Measurements from ENCODE around the gene TM4SF1.
"Not testable (repeated sequence)": the region's sequence is repeated elsewhere in the genome, so short reads cannot be mapped to it uniquely, and the experiment has no call there.

The TM4SF1 gene

DNA sequence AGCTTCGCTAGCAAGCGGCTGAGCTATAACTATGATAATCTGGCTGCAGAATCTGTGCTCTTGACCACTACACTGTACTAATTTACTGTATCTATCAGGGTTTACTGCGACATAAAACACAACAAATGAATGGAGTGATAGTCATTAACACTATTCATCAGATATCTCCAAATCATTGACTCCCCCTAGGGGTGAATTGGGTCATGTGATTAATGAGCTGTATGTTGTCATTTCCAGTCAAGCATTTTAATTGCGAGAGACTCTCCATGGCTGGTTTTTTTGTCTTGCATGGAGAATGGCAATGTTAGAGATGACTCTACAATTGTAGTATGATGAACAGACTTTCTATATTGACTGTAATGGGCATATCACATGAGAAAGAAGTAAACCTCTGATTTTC lies 33.5 kb downstream of the TM4SF1 start:
- DNase-seq (ENCODE audit: low read depth) = no peak

DNA sequence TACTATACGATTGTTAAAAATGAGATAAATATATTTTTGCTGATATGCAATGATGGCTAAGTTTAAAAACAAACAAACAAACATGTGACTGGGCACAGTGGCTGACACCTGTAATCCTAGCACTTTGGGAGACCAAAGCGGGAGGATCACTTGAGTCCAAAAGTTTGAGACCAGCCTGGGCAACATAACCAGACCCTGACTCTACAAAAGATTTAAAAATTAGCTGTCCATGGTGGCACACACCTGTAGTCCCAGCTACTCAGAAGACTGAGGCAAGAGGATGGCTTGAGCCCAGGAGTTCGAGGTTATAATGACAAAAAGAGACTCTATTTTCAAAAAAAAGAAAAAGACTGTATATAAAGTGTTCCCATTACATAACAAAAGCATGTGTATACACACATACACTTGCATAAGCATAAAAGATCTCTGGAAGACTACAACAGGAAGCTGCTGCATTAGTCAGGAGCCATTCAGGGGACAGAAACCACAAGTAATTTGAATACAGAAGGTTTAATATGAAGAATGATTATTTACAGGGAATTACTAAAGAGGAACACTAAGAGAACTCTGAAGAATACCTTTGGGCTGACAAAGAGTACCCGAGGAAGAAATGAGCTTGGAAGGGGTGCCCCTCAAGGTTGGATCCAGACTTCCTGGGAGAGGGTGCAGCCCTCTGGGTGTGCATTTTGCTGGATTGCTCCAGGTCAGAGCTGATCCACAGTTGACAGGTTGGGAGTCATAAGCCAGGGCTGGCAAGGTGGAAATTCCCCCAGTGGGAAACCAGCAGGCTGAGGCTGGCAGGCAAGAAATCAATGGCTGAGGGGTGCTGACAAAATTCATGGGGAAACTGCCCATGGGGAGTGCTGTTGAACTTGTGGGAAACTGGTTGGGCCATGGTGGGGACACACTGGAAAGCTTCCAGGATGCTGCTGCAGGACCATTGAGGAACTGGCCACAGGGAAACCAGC lies 34.8 kb downstream of the TM4SF1 start:
- DNase-seq (ENCODE audit: low read depth) = no peak

DNA sequence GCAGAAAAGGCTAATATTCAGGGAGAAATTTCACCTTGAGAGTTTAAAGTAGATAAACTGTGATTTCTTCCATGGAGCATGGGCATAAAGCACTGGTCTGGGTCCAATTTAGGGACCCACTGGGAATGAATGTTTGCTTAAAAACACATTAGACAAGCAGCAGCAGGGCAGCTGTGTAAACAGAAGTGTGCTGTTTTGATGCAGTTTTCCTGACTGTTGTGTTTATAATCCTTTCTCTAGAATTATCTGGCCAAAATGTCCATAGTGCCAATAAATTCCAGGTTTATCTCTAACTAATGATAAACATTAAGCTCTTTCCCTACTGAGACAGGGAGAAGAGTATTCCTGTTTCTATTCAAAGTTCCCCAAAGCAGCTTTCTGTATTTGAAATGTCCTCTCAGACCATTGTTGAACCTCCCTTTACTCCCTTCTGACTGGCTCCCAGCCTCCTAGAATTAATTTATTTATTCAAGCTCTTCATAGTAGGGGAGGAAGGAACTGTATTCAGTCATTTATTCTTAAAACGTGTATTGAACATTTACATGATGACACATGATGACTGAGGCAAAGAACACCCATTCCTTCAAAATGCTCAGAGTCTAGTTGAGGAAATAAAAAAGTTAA lies 37.0 kb downstream of the TM4SF1 start:
- DNase-seq (ENCODE audit: low read depth) = no peak

DNA sequence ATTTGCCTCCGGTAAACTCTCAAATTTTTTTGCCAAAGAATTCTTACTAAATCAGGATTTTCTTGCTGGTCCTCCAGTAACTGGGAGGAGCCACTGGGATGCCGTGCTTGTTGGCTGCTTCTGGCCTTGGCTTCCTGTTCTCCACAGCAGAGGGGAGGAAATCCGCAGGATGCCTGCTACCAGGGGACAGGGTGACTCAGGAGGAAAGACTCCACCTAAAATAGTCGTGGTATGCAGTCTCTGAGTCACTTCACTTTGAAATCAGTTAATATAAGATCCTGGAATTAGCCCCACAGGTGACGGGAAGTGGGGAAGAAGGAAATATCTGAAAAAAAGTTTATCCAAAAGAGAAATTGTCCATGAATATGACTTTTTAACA lies 37.5 kb downstream of the TM4SF1 start:
- peak; percentile 80 for DNase-seq (ENCODE audit: low read depth)

DNA sequence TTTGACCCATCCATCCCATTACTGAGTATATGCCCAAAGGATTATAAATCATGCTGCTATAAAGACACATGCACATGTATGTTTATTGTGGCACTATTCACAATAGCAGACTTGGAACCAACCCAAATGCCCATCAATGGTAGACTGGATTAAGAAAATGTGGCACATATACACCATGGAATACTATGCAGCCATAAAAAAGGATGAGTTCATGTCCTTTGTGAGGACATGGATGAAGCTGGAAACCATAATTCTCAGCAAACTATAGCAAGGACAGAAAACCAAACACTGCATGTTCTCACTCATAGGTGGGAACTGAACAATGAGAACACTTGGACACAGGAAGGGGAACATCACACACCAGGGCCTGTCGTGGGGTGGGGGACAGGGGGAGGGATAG lies 40.0 kb downstream of the TM4SF1 start:
- DNase-seq (ENCODE audit: low read depth) = not testable (repeated sequence)

DNA sequence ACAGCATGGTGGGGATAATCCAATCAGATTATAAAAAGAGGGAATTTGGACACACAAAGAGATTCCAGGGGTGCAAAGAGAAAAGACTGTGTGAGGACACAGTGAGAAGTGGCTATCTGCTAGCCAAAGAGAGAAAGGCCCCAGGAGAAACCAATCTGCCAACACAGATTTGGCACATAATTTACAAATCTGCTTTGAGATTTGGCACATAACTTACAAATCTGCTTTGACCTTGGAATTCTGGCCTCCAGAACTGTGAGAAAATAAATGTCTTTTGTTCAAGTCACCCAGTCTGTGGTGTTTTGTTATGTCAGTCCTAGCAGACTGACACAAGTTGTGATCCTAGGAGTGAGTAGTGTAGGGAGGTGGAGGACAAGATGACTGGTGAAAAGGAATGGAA lies 40.5 kb downstream of the TM4SF1 start:
- DNase-seq (ENCODE audit: low read depth) = no peak

DNA sequence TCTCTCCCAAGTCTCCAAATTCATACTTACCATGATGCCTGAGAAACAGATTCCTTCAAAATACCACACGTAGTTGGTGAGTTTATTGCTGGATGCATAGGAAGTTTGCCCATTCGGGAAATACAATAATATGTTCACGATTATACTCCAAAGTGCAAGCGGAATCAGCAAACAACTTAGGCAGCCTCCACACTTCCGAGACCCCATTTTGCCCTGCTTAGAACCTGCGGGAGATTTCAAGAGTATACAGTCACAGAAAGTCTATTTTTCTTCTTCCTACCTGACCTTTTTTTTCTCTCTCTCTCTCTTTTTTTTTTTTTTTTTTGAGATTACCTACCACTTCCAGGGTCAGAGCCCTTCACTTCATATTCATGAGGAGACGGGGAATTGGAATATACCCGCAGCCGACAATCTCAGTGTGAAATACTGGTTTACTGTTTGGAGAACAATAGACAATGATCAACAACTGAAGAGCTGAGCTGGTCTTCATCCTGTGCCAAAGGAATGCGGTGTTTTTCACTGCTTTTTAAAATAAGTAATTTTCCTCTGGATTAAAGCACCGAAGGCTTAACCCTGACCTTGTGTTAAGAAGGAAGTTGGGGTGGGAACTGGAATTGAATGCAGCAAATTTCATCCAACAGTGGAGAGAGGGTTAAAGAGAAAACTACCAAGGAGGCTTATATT lies 44.1 kb downstream of the TM4SF1 start, which contains the start of gene TM4SF18:
TM4SF18 (minus strand) TSS at position 461 of the 684 bp plus-strand sequence; CDS start at position 207, 254 bp downstream.
- DNase-seq (ENCODE audit: low read depth) = no peak

DNA sequence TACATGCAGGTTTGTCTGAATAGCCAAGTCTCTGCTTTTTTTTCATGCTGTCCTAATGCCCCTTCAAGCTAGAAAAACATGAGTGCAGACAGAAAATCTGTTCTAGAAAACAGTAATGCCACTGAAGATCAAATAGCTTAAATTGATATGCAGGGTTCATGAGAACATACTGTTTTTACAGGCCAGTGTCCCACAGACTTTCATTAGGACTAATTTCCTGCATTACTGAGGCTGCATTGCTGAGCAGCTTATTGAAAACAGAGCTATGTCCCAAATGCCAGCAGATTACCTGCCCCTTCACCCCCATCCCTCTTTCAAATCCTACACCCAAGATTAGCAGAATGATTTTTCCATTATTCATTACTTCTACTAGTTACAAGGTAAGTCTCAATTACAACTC lies 44.7 kb downstream of the TM4SF1 start:
- no peak for DNase-seq (ENCODE audit: low read depth)

DNA sequence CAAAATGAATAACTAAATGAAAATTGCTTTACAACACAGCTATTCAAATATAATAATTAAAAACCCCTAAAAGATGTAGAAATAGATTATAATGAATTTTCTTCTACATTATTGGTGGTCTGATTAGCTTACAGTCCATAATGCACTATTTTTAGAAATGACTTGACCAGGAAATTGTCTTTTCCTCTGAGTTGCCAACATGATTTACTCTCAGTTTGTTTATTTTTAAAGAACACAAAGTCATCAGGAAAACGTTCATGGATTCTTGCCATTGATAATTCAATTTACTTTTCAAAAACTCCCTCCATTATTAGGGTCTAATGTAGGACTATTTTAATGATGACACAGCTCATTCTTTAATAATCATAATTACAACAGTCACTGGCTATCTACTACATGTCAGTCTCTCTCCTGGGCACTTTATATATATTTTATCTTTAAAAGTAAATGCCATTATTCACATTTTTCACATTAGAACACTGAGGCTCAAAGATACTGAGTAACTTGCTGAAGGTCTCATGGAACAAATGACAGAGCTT lies 45.2 kb downstream of the TM4SF1 start:
- no peak for DNase-seq (ENCODE audit: low read depth)

DNA sequence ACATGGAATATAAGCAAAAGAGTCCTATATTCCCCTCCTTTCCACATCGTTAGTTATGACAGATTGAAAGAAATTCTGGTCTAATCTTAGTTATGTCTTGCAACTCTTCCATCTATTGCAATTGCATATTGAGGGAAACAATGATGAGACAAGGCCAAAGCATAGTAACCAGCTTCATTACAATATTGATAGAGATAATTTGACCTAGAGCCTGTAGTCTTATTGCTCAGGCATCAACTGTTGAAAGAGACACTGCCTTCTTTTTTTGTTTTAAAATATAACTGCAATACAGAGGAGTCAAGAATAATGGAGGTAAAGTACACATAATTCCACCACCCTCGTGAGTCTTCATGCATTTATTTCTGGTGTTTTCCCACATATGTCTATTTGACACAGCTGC lies 46.1 kb downstream of the TM4SF1 start:
- DNase-seq (ENCODE audit: low read depth) = no peak

DNA sequence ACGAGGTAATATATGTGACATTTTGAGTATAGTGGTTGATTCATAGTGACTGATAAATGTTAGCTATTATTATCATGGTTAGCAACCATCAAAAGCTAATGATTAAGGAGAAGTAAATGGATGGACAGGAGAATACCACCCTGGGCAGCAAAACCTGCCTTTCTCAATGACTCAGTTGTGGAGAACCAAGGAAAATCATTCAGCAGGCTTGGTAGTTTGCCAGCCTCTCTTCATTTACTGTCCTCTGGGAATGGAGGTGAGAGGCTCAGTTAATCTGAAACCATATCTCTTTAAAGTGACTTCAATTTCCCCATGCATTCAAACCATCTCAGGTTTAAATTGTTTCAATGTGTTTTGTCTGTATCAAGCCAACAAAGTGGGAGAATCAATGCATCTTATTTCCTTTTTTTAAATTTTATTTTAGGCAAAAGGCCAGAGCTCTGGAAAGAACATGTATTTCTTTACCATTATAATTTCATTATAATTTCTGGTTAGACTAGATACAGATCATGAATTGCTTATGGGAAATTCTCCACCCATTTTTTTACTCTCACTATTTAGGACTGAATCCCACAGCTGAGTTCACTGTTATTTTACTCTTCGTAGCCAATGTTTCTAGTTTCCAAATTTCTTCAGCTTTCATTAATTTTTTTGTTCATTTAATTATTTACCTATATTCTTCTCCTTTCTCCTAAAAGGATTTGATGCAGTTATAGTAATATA lies 46.7 kb downstream of the TM4SF1 start:
- DNase-seq (ENCODE audit: low read depth) = no peak

DNA sequence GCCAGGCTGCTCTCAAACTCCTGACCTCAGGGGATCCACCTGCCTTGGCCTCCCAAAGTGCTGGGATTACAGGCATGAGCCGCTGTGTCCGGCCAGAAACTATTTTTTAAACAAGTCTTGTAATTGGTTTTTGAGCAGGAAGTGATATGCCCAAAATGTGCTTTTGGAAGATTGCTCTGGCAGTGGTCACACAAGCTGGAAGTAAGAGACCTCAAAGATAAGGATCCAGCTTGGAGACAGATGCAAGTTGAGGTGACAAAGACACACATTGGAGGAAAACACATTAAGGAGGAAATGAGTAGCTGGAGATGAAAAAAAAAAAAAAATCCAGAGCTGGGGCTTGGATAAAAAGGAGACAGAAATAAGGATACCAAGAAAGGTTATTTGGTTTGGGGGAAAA lies 50.3 kb downstream of the TM4SF1 start:
- DNase-seq (ENCODE audit: low read depth) = no peak

DNA sequence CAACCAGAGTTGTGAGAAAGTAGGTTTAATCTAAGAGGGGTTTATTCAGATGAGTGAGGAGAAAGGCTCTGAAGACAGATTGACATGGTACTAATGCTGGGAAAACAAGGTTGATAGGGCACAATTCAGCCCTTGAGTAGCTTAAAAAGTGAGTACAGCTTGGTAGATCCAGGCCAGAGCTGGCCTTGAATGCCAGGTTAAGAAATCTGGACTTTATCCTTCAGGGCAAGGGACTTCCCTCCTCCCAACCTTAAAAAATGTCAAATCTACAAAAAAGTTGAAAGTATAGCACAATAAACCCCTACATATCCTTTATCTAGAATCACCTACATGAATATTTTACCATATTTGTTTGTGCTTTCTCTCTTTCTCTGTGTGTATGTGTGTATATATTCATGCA lies 51.9 kb downstream of the TM4SF1 start:
- no peak for DNase-seq (ENCODE audit: low read depth)

DNA sequence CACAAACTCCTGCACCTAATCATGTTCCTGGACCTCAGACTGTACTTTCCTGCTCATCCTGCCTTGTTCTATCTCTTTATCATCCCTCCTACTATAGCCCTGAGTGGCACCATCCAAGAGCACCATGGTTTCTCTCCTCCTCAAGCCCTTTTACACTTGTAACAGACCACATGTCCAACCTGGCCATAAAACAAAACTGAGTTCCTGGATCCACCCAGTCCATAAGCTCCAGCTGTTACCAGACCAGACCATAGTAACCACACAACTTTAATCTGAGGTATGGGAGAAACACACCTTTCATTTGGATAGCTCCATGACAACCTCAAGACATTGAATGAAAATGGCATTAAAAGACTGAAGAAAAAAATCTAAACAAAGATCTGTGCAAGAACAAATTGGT lies 53.1 kb downstream of the TM4SF1 start:
- DNase-seq (ENCODE audit: low read depth) = no peak

DNA sequence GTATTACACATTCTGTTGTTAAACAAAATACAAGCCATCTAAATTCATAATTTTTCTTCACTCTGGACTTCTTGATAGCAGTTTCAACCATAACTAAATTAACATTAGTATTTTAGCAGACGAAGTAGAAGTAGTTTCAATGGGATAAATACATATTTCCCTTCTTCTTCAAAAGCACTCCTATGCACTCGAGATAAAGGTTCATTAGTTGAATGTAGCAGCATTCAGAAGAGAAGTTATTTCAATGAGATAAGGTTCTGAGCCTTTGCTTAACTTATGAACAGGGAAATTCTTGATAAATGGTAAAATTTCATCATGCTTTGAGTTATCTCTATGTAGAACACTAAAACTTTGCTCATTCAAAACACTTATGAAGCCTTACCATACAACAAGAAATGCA lies 55.8 kb downstream of the TM4SF1 start:
- DNase-seq (ENCODE audit: low read depth) = no peak

DNA sequence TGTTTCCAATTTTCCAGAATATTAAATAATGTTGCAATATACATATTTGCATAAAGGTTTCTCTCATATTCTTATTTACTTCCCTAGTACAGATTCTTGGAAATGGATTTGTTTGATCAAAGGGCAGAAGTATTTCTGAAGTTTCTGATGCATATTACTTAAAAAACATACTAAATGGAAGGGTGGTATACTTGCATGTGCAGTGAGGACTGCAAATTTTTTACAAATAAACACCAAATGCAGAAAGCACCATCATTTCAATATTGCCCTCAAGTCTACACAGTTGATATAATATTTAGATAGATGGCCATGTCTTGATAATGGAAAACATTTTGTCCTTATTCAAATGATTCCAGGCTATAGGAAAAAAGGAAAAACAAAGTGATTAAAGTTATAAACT lies 56.3 kb downstream of the TM4SF1 start:
- no peak for DNase-seq (ENCODE audit: low read depth)

DNA sequence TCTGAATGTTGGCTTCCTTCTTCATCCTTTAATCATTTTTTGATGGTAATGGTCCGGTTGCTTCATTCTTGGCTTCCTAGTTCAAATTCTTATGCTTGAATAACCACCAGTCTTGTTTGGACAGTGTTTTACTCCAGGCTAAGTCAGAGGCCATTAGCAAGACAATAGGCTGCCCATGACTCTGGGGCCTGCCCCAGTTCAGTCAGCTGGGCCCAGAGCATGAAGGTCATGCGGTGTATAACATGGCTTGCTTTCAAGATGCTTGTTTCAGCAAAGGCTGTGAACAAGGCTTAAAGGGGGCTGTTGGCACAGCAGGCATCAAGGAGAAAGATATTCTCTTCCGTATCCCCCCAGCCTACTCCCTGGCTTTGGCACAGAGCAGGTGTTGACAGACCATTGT lies 57.7 kb downstream of the TM4SF1 start:
- no peak for DNase-seq (ENCODE audit: low read depth)

Data from fibroblast of the conjunctiva (primary cell).